Dendritic cell treated with granulocyte-macrophage colony-stimulating factor and Interleukin-4, amounts not matched to agents 40 ng/mL and 50 ng/mL, for 4 days (primary cell): ENCODE data around the gene ZBTB20.
A peak's percentile ranks its signal among the peaks of the same experiment; 100 is the strongest.
"Not testable (repeated sequence)": the region's sequence is repeated elsewhere in the genome, so short reads cannot be mapped to it uniquely, and the experiment has no call there.

ENCODE experiments used
- H3K27ac Mint-ChIP-seq: one replicate; pipeline ENCODE4 v1.8.0; 2022; ENCODE audit warnings: mild to moderate bottlenecking, mixed read lengths
- H3K27me3 Mint-ChIP-seq: one replicate; pipeline ENCODE4 v1.8.0; 2022; ENCODE audit warnings: mild to moderate bottlenecking, mixed read lengths
- H3K36me3 Mint-ChIP-seq: one replicate; pipeline ENCODE4 v1.8.0; 2022; ENCODE audit warnings: low read depth, mixed read lengths
- H3K4me1 Mint-ChIP-seq: one replicate; pipeline ENCODE4 v1.8.0; 2022; ENCODE audit warnings: low read depth, mixed read lengths
- H3K4me3 Mint-ChIP-seq: one replicate; pipeline ENCODE4 v1.8.0; 2022; ENCODE audit warnings: mild to moderate bottlenecking, moderate library complexity, mixed read lengths
- H3K9me3 Mint-ChIP-seq: one replicate; pipeline ENCODE4 v1.8.0; 2022; ENCODE audit warnings: mixed read lengths
- intact Hi-C: fragments of 100-400 bp; cut with micrococcal nuclease; formaldehyde crosslinking; loops from one replicate; pipeline ENCODE4 v1.15.0; 2022

The ZBTB20 gene

DNA sequence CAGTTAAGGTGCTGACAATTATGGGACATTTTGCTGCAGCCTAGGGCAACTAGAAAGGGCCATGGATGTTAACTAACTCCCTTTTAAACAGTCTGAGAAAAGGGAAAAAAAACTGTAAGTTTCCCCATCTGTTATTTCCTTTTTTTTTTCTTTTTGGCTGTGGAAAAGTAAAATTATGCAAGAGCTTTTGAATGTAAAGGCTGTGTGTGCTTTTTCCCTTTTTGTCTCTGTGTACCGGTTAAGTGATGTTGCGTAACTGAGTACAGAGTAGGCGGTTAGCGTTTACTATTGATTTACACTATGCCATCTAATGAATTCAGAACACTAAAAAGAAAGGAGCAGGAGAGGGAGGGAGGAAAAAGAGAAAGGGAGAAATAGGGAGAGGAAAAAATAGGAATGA is 449.7 kb downstream of the ZBTB20 start:
- intact Hi-C loops: no loop called here

GRCh38 chr3:114694251-114694650 is 452.8 kb downstream of the ZBTB20 start:
- intact Hi-C loops: no loop called here
- no peaks in the 10 kb centered on the region for H3K27me3 Mint-ChIP-seq
- no peaks in the 10 kb centered on the region for H3K36me3 Mint-ChIP-seq
- no peaks in the 10 kb centered on the region for H3K9me3 Mint-ChIP-seq
- H3K4me3 Mint-ChIP-seq: no peak overlapping the region
- peaks cover 27% of the 10 kb centered on the region for H3K4me1 Mint-ChIP-seq
- no peak overlapping the region for H3K27ac Mint-ChIP-seq

More for the DNA sequence above, 449.7 kb downstream of the ZBTB20 start:
- Mint-ChIP-seq H3K4me1 (peaks cover 33% of the 10 kb centered on the region), H3K27ac (peak overlapping the region; percentile 37), H3K27me3 (no peaks in the 10 kb centered on the region), H3K36me3 (no peaks in the 10 kb centered on the region), H3K4me3 (peak overlapping the region; percentile 52), H3K9me3 (no peaks in the 10 kb centered on the region)

GRCh38 chr3:114691871-114692270 is 455.2 kb downstream of the ZBTB20 start:
- H3K27ac Mint-ChIP-seq: no peak overlapping the region
- intact Hi-C loops: no loop called here
- no peaks in the 10 kb centered on the region for H3K9me3 Mint-ChIP-seq
- peaks cover 9% of the 10 kb centered on the region for H3K4me1 Mint-ChIP-seq
- no peaks in the 10 kb centered on the region for H3K36me3 Mint-ChIP-seq
- no peaks in the 10 kb centered on the region for H3K27me3 Mint-ChIP-seq
- no peak overlapping the region for H3K4me3 Mint-ChIP-seq

- H3K4me3 Mint-ChIP-seq: no peak overlapping the region
- no peaks in the 10 kb centered on the region for H3K36me3 Mint-ChIP-seq
- no peaks in the 10 kb centered on the region for H3K27me3 Mint-ChIP-seq
- no peaks in the 10 kb centered on the region for H3K9me3 Mint-ChIP-seq
- intact Hi-C loops: no loop called here
- no peak overlapping the region for H3K27ac Mint-ChIP-seq
- peaks cover 11% of the 10 kb centered on the region for H3K4me1 Mint-ChIP-seq
These were observed 456.2 kb downstream of the ZBTB20 start for GRCh38 chr3:114690911-114691310.

GRCh38 chr3:114687151-114687550 is 459.9 kb downstream of the ZBTB20 start:
- intact Hi-C loops: no loop called here
- no peaks in the 10 kb centered on the region for H3K27me3 Mint-ChIP-seq
- no peak overlapping the region for H3K4me3 Mint-ChIP-seq
- H3K4me1 Mint-ChIP-seq: peaks cover 11% of the 10 kb centered on the region
- H3K36me3 Mint-ChIP-seq: no peaks in the 10 kb centered on the region
- H3K9me3 Mint-ChIP-seq: no peaks in the 10 kb centered on the region
- H3K27ac Mint-ChIP-seq: peak overlapping the region; percentile 36

DNA sequence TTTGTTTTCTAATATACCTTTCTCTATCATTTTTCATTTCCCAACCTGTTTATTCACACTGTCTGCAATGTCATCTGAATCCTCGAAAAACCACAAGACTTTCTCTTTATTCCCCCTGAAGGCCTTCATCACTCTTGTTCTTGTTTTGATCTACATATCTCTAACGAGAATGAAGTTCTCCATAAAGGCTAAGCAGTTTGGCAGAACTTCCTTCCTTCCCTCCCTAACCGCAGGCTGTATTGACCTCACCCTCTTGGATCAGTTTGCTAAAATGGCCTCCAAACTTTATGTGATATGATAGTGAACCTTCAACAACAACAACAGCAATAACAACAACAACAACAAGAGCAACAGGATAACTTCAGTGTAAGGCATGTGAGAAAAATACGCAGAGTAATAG is 460.5 kb downstream of the ZBTB20 start:
- H3K4me1 Mint-ChIP-seq: peaks cover 11% of the 10 kb centered on the region
- no peaks in the 10 kb centered on the region for H3K27me3 Mint-ChIP-seq
- H3K36me3 Mint-ChIP-seq: no peaks in the 10 kb centered on the region
- H3K9me3 Mint-ChIP-seq: no peaks in the 10 kb centered on the region
- intact Hi-C loops: no loop called here
- peak overlapping the region; percentile 36 for H3K27ac Mint-ChIP-seq
- no peak overlapping the region for H3K4me3 Mint-ChIP-seq

- intact Hi-C loops: no loop called here
- Mint-ChIP-seq H3K4me3 (no peak overlapping the region), H3K36me3 (no peaks in the 10 kb centered on the region), H3K27me3 (no peaks in the 10 kb centered on the region), H3K9me3 (no peaks in the 10 kb centered on the region), H3K4me1 (peaks cover 11% of the 10 kb centered on the region), H3K27ac (peak overlapping the region; percentile 17)
These were observed 461.9 kb downstream of the ZBTB20 start for GRCh38 chr3:114685161-114685560.

DNA sequence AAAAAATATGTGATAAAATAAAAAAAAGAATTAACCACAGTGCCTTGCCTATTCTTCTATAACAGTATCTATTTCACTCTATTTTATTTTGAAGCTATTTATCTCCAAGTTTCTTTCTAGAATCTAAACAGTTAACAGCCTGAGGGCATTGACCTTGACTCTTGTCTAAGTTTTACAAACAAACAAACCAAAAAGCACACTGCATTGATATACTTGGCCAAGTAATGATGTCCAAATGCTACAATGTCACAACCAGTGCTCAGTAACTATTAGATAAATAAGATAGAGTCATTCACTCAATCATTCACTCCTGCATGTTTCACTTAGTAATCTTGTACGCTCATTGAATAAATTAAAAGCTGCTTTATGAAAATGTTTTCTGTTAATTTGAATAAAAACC is 466.8 kb downstream of the ZBTB20 start:
- Mint-ChIP-seq H3K27ac (no peak overlapping the region), H3K27me3 (no peaks in the 10 kb centered on the region), H3K9me3 (no peaks in the 10 kb centered on the region), H3K36me3 (no peaks in the 10 kb centered on the region), H3K4me3 (no peak overlapping the region), H3K4me1 (no peaks in the 10 kb centered on the region)
- intact Hi-C loops: no loop called here

DNA sequence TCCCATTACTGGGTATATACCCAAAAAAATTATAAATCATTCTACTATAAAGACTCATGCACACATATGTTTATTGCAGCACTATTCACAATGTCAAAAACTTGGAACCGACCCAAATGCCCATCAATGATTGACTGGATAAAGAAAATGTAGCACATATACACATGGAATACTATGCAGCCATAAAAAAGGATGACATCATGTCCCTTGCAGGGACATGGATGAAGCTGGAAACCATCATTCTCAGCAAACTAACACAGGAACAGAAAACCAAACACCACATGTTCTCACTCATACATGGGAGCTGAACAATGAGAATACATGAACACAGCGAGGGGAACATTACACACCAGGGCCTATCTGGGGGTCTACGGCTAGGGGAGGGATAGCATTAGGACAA is 467.3 kb downstream of the ZBTB20 start:
- H3K27ac Mint-ChIP-seq, H3K4me3 Mint-ChIP-seq, H3K36me3 Mint-ChIP-seq, H3K9me3 Mint-ChIP-seq, H3K4me1 Mint-ChIP-seq, H3K27me3 Mint-ChIP-seq, intact Hi-C loops: not testable (repeated sequence)

DNA sequence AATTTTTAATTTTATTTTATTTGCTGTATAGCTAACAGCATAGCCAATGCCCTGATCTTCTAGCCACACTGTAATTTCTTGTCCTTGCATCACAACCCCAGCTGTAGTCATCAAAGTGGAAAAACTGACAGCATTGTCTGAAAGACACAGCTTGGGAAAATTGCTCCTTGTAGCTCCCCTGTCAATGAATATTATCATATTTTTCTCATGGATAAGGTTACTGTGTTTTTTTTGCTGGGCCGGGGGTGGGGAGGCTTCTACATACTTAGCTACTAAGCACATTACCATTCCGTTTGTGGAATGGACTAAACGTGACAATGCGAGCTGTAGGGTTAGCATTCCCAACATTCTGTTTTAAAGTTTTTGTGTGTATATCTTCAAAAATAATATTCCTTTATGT is 472.0 kb downstream of the ZBTB20 start:
- intact Hi-C loops: no loop called here
- no peaks in the 10 kb centered on the region for H3K9me3 Mint-ChIP-seq
- no peaks in the 10 kb centered on the region for H3K27me3 Mint-ChIP-seq
- no peaks in the 10 kb centered on the region for H3K4me1 Mint-ChIP-seq
- H3K36me3 Mint-ChIP-seq: no peaks in the 10 kb centered on the region
- H3K4me3 Mint-ChIP-seq: no peak overlapping the region
- no peak overlapping the region for H3K27ac Mint-ChIP-seq

GRCh38 chr3:114674036-114674435 is 473.1 kb downstream of the ZBTB20 start:
- H3K4me3 Mint-ChIP-seq: no peak overlapping the region
- no peak overlapping the region for H3K27ac Mint-ChIP-seq

GRCh38 chr3:114673481-114673880 is 473.6 kb downstream of the ZBTB20 start:
- no peak overlapping the region for H3K27ac Mint-ChIP-seq
- no peaks in the 10 kb centered on the region for H3K36me3 Mint-ChIP-seq
- H3K4me3 Mint-ChIP-seq: no peak overlapping the region
- intact Hi-C loops: no loop called here
- no peaks in the 10 kb centered on the region for H3K9me3 Mint-ChIP-seq
- H3K27me3 Mint-ChIP-seq: no peaks in the 10 kb centered on the region
- no peaks in the 10 kb centered on the region for H3K4me1 Mint-ChIP-seq

More at GRCh38 chr3:114674036-114674435, 473.1 kb downstream of the ZBTB20 start:
- no peaks in the 10 kb centered on the region for H3K4me1 Mint-ChIP-seq
- H3K36me3 Mint-ChIP-seq: no peaks in the 10 kb centered on the region
- no peaks in the 10 kb centered on the region for H3K27me3 Mint-ChIP-seq
- intact Hi-C loops: no loop called here
- H3K9me3 Mint-ChIP-seq: no peaks in the 10 kb centered on the region

DNA sequence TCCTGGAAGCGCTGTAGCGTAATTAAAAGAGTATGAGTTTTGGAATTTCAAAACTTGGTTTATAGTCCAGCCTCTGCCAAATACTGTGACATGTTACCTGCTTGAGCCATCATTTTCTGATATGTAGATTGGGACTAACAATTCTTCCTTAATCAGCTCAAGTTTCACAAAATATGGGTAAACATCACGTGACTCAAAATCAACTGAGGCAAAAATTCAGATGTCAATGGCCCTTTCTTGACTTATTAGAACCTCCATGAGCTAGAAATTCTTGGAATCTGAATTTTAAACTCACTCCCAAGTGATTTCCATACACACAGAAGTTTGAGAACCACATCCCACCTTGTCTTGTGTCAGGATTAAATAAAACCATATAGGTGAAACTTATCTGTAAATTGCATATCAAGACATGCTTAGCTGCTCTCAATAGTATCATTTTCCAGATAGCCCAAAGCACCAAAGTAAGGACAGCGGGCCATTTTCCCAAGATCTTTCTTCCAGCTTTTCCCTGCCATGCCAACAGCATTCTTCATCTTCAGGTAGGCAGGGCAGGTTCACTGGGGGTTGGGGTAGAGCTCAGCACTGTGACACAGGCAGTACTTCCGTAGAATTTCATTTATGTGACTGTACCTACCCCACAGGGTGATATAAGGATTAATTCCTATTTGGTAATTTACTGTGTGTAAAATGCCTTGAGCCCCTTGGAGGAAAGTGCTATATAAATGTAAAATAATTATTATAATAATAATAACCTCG is 474.2 kb downstream of the ZBTB20 start:
- Mint-ChIP-seq H3K4me1 (no peaks in the 10 kb centered on the region), H3K36me3 (no peaks in the 10 kb centered on the region), H3K9me3 (no peaks in the 10 kb centered on the region), H3K27ac (no peak overlapping the region), H3K27me3 (no peaks in the 10 kb centered on the region), H3K4me3 (no peak overlapping the region)
- intact Hi-C loops: no loop called here

GRCh38 chr3:114671741-114672510 is 475.2 kb downstream of the ZBTB20 start:
- intact Hi-C loops: no loop called here
- no peak overlapping the region for H3K27ac Mint-ChIP-seq
- no peak overlapping the region for H3K4me3 Mint-ChIP-seq
- no peaks in the 10 kb centered on the region for H3K4me1 Mint-ChIP-seq
- H3K27me3 Mint-ChIP-seq: no peaks in the 10 kb centered on the region
- H3K36me3 Mint-ChIP-seq: no peaks in the 10 kb centered on the region
- H3K9me3 Mint-ChIP-seq: no peaks in the 10 kb centered on the region
